ENCODE results near the gene KCNH2. TPM values are rescaled to one million over a fixed set of nuclear protein-coding genes. Genes with fewer than 3 reads are reported as not detected.

The KCNH2 gene
- total and polyA plus RNA-seq, 2 of the 13 experiments (the other 11 are each of a cell fraction or from before 2014, with no cell fraction given): 0.09 to 0.11 TPM

GRCh38 chr7:151012031-151012692 lies 34.0 kb upstream of the KCNH2 start (continued):
- TF ChIP-seq, protein P1, sequence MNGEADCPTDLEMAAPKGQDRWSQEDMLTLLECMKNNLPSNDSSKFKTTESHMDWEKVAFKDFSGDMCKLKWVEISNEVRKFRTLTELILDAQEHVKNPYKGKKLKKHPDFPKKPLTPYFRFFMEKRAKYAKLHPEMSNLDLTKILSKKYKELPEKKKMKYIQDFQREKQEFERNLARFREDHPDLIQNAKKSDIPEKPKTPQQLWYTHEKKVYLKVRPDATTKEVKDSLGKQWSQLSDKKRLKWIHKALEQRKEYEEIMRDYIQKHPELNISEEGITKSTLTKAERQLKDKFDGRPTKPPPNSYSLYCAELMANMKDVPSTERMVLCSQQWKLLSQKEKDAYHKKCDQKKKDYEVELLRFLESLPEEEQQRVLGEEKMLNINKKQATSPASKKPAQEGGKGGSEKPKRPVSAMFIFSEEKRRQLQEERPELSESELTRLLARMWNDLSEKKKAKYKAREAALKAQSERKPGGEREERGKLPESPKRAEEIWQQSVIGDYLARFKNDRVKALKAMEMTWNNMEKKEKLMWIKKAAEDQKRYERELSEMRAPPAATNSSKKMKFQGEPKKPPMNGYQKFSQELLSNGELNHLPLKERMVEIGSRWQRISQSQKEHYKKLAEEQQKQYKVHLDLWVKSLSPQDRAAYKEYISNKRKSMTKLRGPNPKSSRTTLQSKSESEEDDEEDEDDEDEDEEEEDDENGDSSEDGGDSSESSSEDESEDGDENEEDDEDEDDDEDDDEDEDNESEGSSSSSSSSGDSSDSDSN (CRISPR knock-in tag; IDR thresholded peaks at IDR 0.05): no peak; the same call in 1 of the 2 replicates
- TF ChIP-seq ZNF75D (CRISPR knock-in tag; IDR thresholded peaks at IDR 0.05; ENCODE audit: borderline replicate concordance) (no peak), ZNF282 (IDR thresholded peaks at IDR 0.05; ENCODE audit: partially characterized antibody) (no peak), MAX (IDR thresholded peaks at IDR 0.05) (peak; percentile 26; the same call in 1 of the 2 replicates), CTCF (CRISPR knock-in tag; IDR thresholded peaks at IDR 0.05) (peak; percentile 47), TARDBP (CRISPR knock-in tag; IDR thresholded peaks at IDR 0.05) (peak; percentile 75), E2F2 (CRISPR knock-in tag; IDR thresholded peaks at IDR 0.05; ENCODE audit: borderline replicate concordance) (no peak), ZSCAN5A (CRISPR knock-in tag; IDR thresholded peaks at IDR 0.05; ENCODE audit: borderline replicate concordance) (0 out of 2 replicates have a peak, but pooled peaks have one; percentile 27), MLLT10 (CRISPR knock-in tag; IDR thresholded peaks at IDR 0.05) (no peak), ZNF784 (CRISPR knock-in tag; IDR thresholded peaks at IDR 0.05; ENCODE audit: borderline replicate concordance) (no peak), ZBTB26 (CRISPR knock-in tag; IDR thresholded peaks at IDR 0.05; ENCODE audit: borderline replicate concordance) (no peak)
- TF ChIP-seq, protein P2, sequence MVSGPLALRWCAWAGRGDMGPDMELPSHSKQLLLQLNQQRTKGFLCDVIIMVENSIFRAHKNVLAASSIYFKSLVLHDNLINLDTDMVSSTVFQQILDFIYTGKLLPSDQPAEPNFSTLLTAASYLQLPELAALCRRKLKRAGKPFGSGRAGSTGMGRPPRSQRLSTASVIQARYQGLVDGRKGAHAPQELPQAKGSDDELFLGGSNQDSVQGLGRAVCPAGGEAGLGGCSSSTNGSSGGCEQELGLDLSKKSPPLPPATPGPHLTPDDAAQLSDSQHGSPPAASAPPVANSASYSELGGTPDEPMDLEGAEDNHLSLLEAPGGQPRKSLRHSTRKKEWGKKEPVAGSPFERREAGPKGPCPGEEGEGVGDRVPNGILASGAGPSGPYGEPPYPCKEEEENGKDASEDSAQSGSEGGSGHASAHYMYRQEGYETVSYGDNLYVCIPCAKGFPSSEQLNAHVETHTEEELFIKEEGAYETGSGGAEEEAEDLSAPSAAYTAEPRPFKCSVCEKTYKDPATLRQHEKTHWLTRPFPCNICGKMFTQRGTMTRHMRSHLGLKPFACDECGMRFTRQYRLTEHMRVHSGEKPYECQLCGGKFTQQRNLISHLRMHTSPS (CRISPR knock-in tag; IDR thresholded peaks at IDR 0.05; ENCODE audit: low read depth): peak; percentile 96
- TF ChIP-seq, protein P3, sequence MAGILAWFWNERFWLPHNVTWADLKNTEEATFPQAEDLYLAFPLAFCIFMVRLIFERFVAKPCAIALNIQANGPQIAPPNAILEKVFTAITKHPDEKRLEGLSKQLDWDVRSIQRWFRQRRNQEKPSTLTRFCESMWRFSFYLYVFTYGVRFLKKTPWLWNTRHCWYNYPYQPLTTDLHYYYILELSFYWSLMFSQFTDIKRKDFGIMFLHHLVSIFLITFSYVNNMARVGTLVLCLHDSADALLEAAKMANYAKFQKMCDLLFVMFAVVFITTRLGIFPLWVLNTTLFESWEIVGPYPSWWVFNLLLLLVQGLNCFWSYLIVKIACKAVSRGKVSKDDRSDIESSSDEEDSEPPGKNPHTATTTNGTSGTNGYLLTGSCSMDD (CRISPR knock-in tag; IDR thresholded peaks at IDR 0.05): no peak
- TF ChIP-seq, protein P4, sequence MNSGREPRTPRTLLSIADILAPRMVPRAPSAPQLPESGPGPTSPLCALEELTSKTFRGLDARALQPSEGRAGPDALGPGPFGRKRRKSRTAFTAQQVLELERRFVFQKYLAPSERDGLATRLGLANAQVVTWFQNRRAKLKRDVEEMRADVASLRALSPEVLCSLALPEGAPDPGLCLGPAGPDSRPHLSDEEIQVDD (CRISPR knock-in tag; IDR thresholded peaks at IDR 0.05; ENCODE audit: borderline replicate concordance): no peak

Measured in HepG2 (cell line).